TTC549 (cell line): ENCODE measurements around the gene HERC2.

Experiments used
- FAIRE-seq: peaks from 2 replicates; lab custom pipeline; 2012; peaks lifted over from hg19 to GRCh38; lab: Jason Lieb, UNC

Gene HERC2

GRCh38 chr15:28112101-28112760 lies 209.7 kb downstream of the HERC2 start:
- FAIRE-seq: no peak

- no peak for FAIRE-seq
Observed at GRCh38 chr15:28111543-28111942, 210.4 kb downstream of the HERC2 start.

DNA sequence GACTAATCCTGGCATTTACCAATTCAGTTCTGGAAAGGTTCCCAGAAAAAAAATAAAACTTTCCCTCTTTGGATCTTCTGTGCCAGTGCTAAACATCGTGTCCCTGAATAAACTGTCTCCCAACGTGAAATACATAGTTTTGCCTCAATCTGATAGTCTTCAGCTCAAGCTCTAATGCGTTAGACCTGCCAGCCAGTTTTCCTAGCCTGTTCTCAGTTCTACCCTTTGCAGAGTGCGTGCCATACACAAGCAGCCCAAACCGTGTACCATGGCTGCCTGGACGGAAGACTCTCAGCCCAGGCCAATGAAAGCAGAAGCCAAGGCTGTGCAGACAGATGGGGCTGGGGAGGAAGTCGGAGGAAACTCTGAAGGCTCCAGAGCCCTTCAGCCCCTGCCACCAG lies 211.5 kb downstream of the HERC2 start:
- no peak for FAIRE-seq

DNA sequence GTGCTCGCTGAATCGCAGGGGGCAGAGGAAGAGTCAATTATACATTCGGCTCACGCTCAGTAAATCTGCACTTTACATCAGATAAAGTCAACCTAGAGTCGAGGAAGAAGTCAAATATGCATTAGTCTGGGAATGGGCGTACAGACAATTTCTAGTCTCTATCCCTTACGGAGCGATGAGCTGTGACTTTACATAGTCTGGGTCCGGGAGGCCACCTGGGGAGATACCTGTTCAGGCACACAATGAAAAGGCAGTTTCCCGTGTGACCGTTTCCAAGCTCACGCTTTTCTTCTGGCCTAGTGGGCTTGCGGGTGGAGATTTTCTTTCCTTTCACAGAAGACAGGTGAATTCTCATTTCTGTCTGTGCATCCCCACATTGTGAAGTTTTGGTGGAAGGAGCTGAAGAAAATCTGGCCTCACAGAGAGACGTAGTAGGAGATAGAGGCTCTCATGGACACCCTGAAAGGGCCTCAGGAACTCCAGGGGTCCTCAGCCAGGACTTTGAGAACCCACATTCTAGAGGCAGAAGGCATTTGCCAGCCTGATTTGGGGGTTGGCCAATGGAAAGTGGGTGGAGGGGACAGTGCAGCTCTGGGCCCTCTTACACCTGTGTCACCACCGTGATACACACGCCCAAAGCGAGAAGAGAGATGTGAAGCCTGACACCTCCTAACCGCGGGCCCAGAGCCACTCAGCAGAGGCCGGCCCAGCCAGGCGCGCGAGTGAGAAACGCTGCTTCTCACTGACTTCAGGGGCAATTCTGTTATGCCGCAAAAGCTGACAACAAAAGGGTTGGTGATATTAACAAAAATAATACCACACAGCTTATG lies 212.1 kb downstream of the HERC2 start:
- FAIRE-seq: no peak

DNA sequence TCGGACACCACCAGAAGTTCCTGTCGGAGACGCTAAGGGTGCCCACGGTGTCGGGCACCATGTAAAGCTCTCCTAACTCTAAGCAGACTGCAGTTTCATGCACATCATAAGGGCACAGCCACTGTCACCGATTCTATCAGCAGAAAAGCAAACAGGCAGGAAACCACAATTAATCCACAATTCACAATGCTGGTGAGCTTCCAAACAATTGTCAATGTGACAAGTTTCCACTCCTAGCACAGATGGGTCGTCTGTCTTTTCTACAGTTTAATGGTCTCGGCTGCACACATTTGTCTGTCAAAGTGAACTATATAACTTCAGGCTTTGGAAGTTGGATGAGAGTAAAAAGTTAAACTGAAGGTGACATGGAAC lies 214.1 kb downstream of the HERC2 start:
- no peak for FAIRE-seq

DNA sequence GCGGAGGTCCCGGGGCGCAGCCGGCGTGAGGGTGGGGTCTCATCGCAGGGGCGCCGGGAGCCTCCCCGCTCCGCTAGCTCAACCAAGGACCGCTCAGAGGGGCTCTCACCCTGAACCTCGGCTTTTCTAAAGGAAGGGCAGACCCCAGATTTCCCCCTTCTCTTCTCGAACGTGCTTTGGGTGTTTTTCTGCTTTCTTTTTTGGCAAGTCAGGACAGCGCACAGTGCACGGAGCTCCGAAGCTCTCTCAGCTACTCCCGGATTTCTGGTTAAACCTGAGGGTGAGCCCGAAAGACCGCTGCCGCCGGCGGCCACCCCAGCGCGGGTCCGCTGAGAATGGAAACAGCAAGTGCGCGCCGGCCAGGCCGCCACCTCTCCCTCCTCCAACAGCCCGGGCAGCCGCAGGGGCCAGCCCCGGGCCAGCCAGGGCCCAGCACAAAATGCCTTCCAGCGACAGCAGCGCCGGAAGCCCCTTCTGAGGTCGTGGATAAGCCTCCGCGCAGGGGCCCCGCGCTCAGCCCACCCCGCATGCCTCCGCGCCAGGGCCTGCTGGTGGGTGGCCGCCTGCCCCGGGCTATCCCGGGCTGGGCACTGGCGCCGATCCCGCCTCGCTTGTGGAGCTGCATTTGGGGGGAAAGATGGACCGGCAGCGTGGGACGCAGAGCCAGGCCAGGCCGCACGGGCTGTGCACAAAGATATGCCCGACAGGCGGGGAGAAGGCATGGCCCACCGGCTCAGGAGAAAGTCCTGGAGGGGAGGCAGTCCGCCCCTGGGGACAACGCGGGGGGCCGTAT lies 214.7 kb downstream of the HERC2 start:
- FAIRE-seq: no peak

DNA sequence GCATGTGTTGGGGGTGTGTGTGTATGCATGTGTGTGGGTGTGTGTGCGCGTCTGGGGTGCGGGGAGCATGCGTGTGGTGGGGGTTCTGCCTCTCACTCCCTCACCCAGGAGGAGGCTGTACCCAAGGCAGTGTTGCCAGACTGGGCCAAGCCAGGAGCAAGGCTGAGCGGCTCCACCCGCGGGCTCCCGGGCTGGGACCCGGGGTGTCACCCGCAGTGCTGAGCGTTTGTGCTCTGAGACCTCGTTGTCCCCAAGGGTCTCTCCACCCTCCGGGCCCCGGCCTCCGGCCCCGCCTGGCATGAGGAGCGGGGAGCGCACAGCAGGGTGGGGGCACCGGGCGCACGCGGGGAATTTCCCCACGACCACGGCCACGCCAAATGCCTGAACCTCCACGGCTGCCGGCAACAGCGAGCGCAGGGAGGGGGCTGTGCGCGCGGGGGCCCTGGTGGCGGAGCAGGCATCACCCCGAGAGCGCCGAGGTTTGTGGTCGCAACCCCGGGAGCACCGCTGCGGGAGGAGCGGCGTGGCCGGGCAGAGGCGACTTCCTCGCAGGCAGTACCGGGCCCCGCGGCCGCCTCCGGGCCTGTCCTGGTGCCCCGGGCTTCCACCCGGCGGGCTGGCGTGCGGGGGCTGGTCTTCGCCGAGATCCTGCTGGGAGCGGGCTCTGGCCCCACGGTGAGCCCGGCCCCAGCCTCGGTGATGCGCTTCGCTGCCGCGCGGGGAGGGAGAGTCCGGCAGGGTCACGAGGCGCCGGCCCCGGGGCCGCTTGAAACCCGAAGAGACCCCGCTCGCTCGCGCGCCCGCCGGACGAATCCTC lies 215.5 kb downstream of the HERC2 start:
- no peak for FAIRE-seq

DNA sequence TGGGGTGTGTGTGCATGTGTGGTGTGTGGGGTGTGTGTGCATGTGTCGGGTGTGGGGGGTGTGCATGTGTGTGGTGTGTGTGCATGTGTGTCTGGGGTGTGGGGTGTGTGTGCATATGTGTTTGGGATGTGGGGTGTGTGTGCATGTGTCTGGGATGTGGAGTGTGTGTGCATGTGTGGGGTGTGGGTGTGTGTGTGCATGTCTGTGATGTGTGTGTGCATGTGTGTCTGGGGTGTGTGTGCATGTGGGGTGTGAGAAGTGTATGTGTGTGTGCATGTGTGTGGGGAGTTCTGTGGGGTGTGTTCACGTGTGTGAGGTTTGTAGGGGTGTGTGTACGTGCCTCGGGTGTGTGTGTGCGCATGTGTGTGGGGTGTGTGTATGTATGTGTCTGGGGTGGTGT lies 216.2 kb downstream of the HERC2 start:
- FAIRE-seq: no peak

GRCh38 chr15:28105224-28105791 lies 216.7 kb downstream of the HERC2 start:
- FAIRE-seq: no peak

- no peak for FAIRE-seq
Observed at GRCh38 chr15:28104326-28104725, 217.7 kb downstream of the HERC2 start.

DNA sequence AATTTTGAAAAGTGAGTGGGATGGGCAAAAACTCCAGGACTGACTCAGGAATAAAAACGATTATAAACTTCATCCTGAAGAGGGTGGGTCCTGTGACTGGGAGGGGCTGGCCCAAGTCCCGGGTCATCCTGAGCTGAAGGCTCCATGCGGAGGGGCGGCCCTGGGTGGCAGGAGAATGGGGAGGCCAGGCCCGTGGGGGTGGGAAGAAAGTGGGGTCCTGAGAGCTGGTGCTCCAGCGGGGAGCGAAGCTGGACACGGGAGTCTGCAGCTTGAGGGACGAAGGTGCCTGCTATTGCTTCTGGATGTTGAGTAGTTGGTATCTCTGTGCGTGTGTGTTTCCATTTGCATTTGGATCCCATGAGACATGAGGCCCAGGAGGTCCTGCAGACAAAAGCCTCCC lies 218.1 kb downstream of the HERC2 start:
- FAIRE-seq: no peak

GRCh38 chr15:28101983-28102441 lies 220.0 kb downstream of the HERC2 start:
- FAIRE-seq: no peak

- no peak for FAIRE-seq
Observed at GRCh38 chr15:28101201-28101600, 220.8 kb downstream of the HERC2 start.

DNA sequence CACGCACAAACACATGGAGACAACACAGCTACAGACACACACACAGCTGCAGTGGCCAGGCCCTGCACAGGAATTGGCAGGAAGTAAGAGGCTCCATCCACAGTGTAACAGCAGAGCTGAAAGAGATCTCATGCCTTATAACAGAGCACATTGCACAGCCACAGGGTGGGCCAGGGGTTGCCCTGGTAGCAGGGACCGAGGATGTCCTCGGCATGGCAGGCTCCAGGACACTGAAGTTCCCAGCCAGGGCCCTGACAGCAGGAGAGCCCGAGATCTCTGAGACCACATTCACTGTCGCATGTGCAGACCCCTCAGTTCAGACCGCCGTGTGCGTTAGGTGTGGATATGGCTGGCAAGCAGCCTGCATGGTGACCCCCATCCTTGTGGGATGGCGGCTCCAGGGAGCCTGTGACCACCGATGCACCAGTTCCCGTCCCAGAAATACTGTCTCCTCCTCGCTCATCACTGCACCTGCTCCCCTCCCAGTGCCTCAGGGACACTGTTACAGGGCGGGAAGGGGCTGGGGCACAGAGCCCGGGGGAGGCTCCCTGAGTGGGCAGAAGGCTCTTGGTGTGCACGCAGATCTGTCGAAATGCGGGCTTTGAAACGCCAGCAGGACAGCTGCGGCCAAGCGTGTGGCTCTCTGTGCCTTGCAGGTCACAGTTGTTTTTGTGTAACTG lies 221.3 kb downstream of the HERC2 start:
- no peak for FAIRE-seq

DNA sequence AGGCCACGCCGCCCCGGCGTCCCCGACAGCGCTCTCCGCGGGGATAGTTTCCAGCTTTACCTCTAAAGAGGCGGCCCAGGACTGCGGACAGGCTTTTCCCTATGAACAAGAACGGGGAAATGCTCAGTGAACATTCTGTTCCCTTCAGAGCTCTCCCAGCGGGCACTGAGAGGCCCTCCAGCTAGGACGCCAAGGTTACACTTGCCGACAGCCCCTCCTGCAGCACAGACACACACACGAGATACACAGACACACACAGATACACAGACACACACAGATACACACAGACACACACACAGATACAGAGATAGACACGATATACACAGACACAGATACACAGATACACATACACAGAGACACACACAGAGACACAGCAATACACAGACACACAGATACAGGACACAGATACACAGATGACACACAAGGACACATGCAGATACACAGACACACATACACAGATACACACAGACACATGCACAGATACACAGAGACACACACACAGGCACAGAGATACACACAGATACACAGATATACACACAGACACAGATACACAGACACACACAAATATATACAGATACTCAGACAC lies 222.3 kb downstream of the HERC2 start:
- no peak for FAIRE-seq

DNA sequence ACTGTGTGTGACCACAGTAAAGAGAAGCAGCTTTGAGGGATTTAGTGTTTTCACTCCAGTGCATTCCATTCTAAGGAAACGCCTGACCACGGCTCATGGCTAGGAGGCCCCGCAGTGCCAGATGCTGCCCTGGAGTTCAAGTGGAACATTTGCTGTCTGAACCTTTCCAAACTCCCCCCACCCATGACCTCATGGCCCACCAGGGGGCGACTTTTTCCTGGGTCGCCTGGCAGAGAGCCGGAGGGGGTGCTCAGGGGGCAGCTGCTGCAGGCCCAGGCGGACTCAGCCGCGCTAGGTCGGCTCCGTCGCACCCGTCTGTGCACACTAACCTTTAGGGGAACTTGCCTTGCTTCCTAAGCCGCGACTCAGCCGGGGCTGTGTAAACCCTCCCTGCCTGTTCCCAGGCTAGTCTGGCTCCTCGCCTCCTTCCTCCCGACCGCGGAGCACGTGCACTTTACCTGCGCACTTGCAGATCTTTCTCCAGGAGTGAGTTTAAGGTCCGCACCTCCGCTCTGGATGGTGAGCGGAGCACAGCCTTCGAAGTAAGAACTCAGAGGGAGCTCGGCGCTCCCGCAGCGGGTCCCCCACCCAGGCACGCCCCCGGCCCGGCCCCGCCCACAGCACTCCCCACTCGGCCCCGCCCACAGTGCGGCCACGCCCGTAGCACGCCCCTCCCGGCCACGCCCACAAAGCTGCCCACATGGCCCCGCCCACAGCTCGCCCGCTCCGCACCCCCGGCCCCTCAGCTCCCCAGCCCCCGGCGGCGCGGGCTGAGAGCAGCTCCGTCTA lies 223.0 kb downstream of the HERC2 start, which contains the start of gene OCA2:
TSS of gene OCA2 (minus strand) at position 550 of the 789 bp plus-strand sequence. CDS start 17,441 bp downstream, outside the sequence.
- FAIRE-seq: no peak

DNA sequence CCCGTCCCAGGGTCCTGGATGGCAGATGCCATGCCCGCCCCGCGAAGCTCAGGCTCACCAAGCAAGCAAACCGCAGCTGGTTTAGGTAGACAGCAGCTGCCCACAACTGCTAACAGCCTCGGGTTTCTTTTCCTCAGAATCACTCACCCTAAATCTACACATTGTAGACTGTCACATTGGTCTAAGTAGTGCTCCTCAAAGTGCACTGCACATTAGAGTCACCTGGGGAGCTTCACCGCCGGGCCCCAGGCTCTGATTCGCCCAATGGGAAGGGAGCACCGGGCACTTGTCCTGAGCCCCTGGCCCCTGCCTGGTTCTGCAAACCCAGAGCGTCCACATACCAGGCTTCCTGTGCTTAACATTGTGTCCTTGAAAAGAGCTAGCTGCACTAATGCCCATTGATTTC lies 223.6 kb downstream of the HERC2 start:
- FAIRE-seq: no peak

- FAIRE-seq: no peak
Observed at GRCh38 chr15:28097656-28098359, 224.2 kb downstream of the HERC2 start.
